ENCODE results near the gene SHFL. TPM values are rescaled to one million over a fixed set of nuclear protein-coding genes. Genes with fewer than 3 reads are reported as not detected.

Gene SHFL
- total RNA-seq, 1 experiment from 2014 or later = 21.1 TPM

DNA sequence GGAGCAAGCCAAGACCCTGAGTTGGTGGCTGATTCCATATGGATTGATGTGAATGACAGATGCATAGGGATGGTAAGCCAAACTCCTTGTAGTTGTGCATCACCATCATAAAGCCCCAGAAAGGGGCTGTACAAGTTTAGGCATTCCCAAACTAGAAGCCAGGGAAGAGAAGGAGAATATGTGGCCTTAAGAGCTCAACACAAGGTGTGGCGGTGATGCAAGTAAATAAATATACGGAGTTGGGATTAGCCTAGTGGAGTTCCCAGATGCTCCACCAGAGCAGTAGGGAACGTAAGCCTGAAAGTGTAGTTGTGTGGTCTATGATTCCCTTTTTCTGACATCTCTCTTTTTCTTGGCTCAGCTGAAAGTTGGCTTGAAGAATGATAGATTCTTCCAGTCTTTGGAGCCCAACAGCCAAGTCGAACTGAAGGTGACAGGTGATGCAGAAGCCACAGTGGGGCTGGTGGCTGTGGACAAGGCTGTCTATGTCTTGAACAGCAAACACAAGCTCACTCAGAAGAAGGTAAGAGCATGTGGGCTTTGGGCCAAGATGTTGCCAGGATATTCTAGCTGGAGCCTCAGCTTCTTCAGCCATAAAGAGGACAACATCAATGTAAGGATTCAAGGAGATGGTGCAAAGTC lies 42.7 kb upstream of the SHFL start:
- H3K4me1 Mint-ChIP-seq = peaks cover 0 to 5% of the 10 kb centered on the region in 2 experiments; a peak in 2 of 4 replicates
- Histone ChIP-seq H2AFZ (ENCODE audit: low read length) (no peak overlapping the region), H3K27ac (ENCODE audit: insufficient read length, low read depth, low read length) (no peak overlapping the region), H2BK15ac (ENCODE audit: low read depth, low read length) (no peak overlapping the region), H3K79me2 (ENCODE audit: insufficient read depth, low read length) (no peaks in the 10 kb centered on the region), H4K5ac (ENCODE audit: insufficient read length, low read depth, low read length) (no peak overlapping the region), H3K4me1 (ENCODE audit: insufficient read depth, low read length) (no peaks in the 10 kb centered on the region), H3K18ac (ENCODE audit: insufficient read length, low read depth, low read length) (no peak overlapping the region), H3T11ph (ENCODE audit: low read length) (no peak overlapping the region), H3K4me2 (ENCODE audit: insufficient read depth, insufficient read length, low read length) (no peak overlapping the region), H2BK12ac (ENCODE audit: insufficient read length, low read depth, low read length) (no peak overlapping the region), H2AK5ac (ENCODE audit: insufficient read length, low read length) (no peak overlapping the region), H3K4ac (ENCODE audit: low read depth, low read length) (no peak overlapping the region), H3K23me2 (ENCODE audit: insufficient read length, low read depth, low read length, poor library complexity, severe bottlenecking) (no peaks in the 10 kb centered on the region), H2BK120ac (ENCODE audit: low read depth, low read length, poor library complexity, severe bottlenecking) (no peak overlapping the region), H2BK5ac (ENCODE audit: insufficient read length, low read length) (no peak overlapping the region), H3K56ac (ENCODE audit: insufficient read length, low read depth, low read length) (no peak overlapping the region), H3K23ac (ENCODE audit: insufficient read length, low read depth, low read length) (no peak overlapping the region), H3K79me1 (ENCODE audit: insufficient read depth, low read depth, low read length, poor library complexity, severe bottlenecking) (no peaks in the 10 kb centered on the region), H4K8ac (replicated peaks; ENCODE audit: insufficient read length, low read depth, low read length) (no peak overlapping the region), H2BK20ac (ENCODE audit: low read depth, low read length, poor library complexity, severe bottlenecking) (no peak overlapping the region), H3K9ac (ENCODE audit: extremely low read depth, insufficient read length, low read length) (no peak overlapping the region), H3K14ac (ENCODE audit: insufficient read depth, low read length) (no peak overlapping the region), H4K91ac (ENCODE audit: insufficient read length, low read depth, low read length) (no peak overlapping the region), H3K9me3 (ENCODE audit: control insufficient read depth, low read depth, low read length) (peaks cover 17% of the 10 kb centered on the region), H3K27me3 (ENCODE audit: insufficient read depth, low read length) (no peaks in the 10 kb centered on the region), H4K20me1 (ENCODE audit: control insufficient read depth, insufficient read depth, insufficient read length) (no peaks in the 10 kb centered on the region)
- H3K4me3 Mint-ChIP-seq = no peak overlapping the region
- no peaks in the 10 kb centered on the region for H3K36me3 Mint-ChIP-seq (ENCODE audit: insufficient read depth in 1 of 3, low read depth in 3 of 3)
- TF ChIP-seq, protein P1, sequence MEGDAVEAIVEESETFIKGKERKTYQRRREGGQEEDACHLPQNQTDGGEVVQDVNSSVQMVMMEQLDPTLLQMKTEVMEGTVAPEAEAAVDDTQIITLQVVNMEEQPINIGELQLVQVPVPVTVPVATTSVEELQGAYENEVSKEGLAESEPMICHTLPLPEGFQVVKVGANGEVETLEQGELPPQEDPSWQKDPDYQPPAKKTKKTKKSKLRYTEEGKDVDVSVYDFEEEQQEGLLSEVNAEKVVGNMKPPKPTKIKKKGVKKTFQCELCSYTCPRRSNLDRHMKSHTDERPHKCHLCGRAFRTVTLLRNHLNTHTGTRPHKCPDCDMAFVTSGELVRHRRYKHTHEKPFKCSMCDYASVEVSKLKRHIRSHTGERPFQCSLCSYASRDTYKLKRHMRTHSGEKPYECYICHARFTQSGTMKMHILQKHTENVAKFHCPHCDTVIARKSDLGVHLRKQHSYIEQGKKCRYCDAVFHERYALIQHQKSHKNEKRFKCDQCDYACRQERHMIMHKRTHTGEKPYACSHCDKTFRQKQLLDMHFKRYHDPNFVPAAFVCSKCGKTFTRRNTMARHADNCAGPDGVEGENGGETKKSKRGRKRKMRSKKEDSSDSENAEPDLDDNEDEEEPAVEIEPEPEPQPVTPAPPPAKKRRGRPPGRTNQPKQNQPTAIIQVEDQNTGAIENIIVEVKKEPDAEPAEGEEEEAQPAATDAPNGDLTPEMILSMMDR (conservative IDR thresholded peaks at IDR 0.05) = no peak
- H3K9me3 Mint-ChIP-seq = no peaks in the 10 kb centered on the region
- H3K27me3 Mint-ChIP-seq (ENCODE audit: low read depth) = peaks cover 81% of the 10 kb centered on the region
- H3K27ac Mint-ChIP-seq = no peak overlapping the region
- DNase-seq = no peak
- no CpG with 5 or more reads among the region's 4 CpGs for WGBS (ENCODE audit: extremely low coverage, insufficient read length, low lambda C conversion rate)

All from H9 (cell line).